Measurements from ENCODE around the gene FRAT2. TPM values are rescaled to one million over a fixed set of nuclear protein-coding genes. Genes with fewer than 3 reads are reported as not detected.

Gene FRAT2
- total and polyA plus RNA-seq, 4 experiments from 2014 or later, result 13.1 to 30.4 (median 22.1) TPM

DNA sequence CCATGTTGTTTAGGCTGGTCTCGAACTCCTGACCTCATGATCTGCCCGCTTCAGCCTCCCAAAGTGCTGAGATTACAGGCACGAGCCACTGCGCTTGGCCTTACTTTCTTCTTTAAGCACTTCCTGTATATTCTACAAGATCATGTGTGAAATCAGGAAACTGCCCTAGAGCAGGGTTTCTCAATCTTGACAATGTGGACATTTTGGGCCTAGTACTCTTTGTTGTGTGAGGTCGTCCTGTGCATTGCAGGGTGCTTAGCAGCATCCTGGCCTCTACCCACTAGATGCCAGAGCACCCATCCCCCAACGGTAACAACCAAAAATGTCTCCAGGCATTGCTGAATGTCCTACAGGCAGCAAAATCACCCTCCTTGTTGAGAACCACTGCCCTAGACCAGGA lies 41.9 kb upstream of the FRAT2 start:
- H3K27me3 Mint-ChIP-seq, result no peaks in the 10 kb centered on the region
- POLR2A ChIA-PET (ENCODE audit: partially characterized antibody), result no interaction called here
- H3K4me3 Mint-ChIP-seq, result no peak overlapping the region
- Histone ChIP-seq H3K36me3 (ENCODE audit: insufficient read depth, low read length) (peaks cover 6% of the 10 kb centered on the region), H3K9me3 (ENCODE audit: control insufficient read depth in 1 of 2, low read length in 2 of 2) (no peaks in the 10 kb centered on the region), H3K27ac (ENCODE audit: low read depth, low read length) (no peak overlapping the region), H3K4me3 (ENCODE audit: low read length in 2 of 2) (no peak overlapping the region), H3K4me1 (ENCODE audit: insufficient read depth, low read length) (no peaks in the 10 kb centered on the region), H3K27me3 (ENCODE audit: insufficient read depth, low read length) (no peaks in the 10 kb centered on the region)
- H3K4me1 Mint-ChIP-seq, result no peaks in the 10 kb centered on the region
- CTCF ChIA-PET (ENCODE audit: partially characterized antibody), result no interaction called here
- peak overlapping the region in 1 of 7 donors; percentile 64 for H3K27ac Mint-ChIP-seq
- peaks cover 33 to 53% of the 10 kb centered on the region in 2 donors for H3K36me3 Mint-ChIP-seq
- no peak for DNase-seq
- intact Hi-C loops (cut with micrococcal nuclease), result no loop called here
- H3K9me3 Mint-ChIP-seq, result no peaks in the 10 kb centered on the region

DNA sequence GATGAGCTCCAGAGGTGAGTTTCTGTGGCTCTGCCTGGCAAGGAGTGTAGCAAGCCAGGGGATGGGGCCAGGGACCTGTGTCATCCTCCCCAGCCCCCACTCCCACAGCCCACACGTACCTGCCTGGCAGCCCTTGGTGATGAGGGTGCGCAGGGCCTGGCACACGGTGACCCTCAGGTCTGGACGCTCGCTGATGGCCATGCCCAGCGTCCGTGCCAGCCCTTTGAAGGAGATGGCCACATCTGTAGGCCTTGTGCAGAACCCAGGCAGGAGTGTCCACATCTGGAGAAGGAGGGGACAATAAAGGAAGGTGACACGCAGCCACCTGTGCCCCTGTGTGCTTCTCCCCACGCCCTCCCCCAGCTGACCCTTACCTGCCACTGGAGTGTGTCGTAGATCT lies 38.9 kb upstream of the FRAT2 start:
- intact Hi-C loops (cut with micrococcal nuclease), result no loop called here
- ChIA-PET CTCF (ENCODE audit: partially characterized antibody) (interaction anchor here (2.3 kb wide), 1 partner anchor 95 kb away, joined by 8 read pairs; no protein-coding TSS in a partner anchor), POLR2A (ENCODE audit: partially characterized antibody) (no interaction called here)
- Mint-ChIP-seq H3K27ac (no peak overlapping the region), H3K27me3 (no peaks in the 10 kb centered on the region), H3K4me1 (no peaks in the 10 kb centered on the region), H3K4me3 (no peak overlapping the region), H3K9me3 (no peaks in the 10 kb centered on the region), H3K36me3 (peaks cover 37 to 57% of the 10 kb centered on the region in 2 donors)
- no peak overlapping the region for H3K27ac ChIP-seq (ENCODE audit: low read depth, low read length)
- H3K27me3 ChIP-seq (ENCODE audit: insufficient read depth, low read length), result no peaks in the 10 kb centered on the region
- no peak for DNase-seq
- peaks cover 6% of the 10 kb centered on the region for H3K36me3 ChIP-seq (ENCODE audit: insufficient read depth, low read length)
- H3K4me3 ChIP-seq (ENCODE audit: low read length in 2 of 2), result no peak overlapping the region
- no peaks in the 10 kb centered on the region for H3K4me1 ChIP-seq (ENCODE audit: insufficient read depth, low read length)
- H3K9me3 ChIP-seq (ENCODE audit: control insufficient read depth in 1 of 2, low read length in 2 of 2), result no peaks in the 10 kb centered on the region

DNA sequence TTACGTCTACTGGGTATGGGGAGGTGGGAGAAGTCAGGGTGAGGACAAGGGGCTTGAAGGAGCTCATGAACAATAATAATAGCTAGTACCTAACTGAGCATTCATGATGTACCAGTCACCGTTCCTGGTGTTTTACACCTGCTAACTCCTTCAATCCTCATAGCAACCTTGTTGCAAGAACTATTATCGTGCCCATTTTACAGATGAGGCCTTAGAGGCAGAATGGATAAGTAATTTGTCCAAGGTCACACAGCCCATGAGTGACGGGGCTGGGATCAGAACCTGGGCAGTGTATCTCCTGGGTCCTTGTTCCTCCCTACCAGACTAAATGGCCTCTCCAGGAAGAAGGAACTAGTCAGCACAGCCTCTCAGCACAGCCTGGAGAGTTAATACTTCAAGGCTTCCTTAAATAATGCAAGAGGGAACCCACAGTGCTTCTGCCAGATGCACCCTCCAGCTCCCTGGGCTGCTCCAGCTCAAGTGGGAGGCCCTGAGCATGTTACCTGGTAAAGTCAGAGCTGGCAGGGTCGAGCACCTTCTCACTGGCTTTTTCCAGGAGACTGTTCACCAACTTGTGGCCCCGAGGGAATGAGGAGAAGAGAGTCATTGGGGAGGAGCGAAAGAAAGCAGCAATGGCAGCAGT lies 37.8 kb upstream of the FRAT2 start:
- Histone ChIP-seq H3K4me3 (ENCODE audit: low read length in 2 of 2) (no peak overlapping the region), H3K27me3 (ENCODE audit: insufficient read depth, low read length) (no peaks in the 10 kb centered on the region), H3K27ac (ENCODE audit: low read depth, low read length) (no peak overlapping the region), H3K9me3 (ENCODE audit: control insufficient read depth in 1 of 2, low read length in 2 of 2) (no peaks in the 10 kb centered on the region), H3K4me1 (ENCODE audit: insufficient read depth, low read length) (no peaks in the 10 kb centered on the region), H3K36me3 (ENCODE audit: insufficient read depth, low read length) (peaks cover 6% of the 10 kb centered on the region)
- no peak for DNase-seq
- Mint-ChIP-seq H3K4me1 (no peaks in the 10 kb centered on the region), H3K36me3 (peaks cover 35 to 52% of the 10 kb centered on the region in 2 donors), H3K4me3 (no peak overlapping the region), H3K9me3 (no peaks in the 10 kb centered on the region), H3K27me3 (no peaks in the 10 kb centered on the region), H3K27ac (peak overlapping the region in 1 of 7 donors; percentile 19)
- ChIA-PET POLR2A (ENCODE audit: partially characterized antibody) (no interaction called here), CTCF (ENCODE audit: partially characterized antibody) (interaction anchor here (1.4 to 2.3 kb wide), 2 partner anchors 17 to 94 kb away, joined by 3 to 8 read pairs; no protein-coding TSS in a partner anchor)
- intact Hi-C loops (cut with micrococcal nuclease), result no loop called here

DNA sequence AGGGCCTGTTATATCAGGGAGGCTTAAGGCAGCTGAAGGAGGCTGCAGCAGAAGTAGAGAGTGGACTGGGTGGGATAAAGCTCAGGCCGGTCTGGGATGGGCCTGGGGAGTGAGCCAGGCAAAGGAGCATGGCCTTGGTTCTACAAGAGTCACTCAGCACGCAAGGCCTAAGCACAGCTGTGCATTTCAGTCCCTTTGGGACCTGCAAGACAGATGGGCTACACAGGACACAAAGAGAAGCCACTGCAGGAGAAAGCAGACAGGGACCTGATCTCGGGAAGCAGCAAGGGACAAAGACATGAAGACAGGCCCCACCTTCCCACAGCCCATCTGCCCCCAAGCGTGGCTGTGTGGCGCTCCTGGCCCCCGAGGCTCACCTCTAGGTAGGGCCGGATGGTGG lies 37.2 kb upstream of the FRAT2 start:
- no peaks in the 10 kb centered on the region for H3K9me3 ChIP-seq (ENCODE audit: control insufficient read depth in 1 of 2, low read length in 2 of 2)
- no peaks in the 10 kb centered on the region for H3K4me1 Mint-ChIP-seq
- ChIA-PET CTCF (ENCODE audit: partially characterized antibody) (interaction anchor here (1.4 to 2.3 kb wide), 2 partner anchors 16 to 93 kb away, joined by 3 to 8 read pairs; no protein-coding TSS in a partner anchor), POLR2A (ENCODE audit: partially characterized antibody) (no interaction called here)
- no peaks in the 10 kb centered on the region for H3K27me3 Mint-ChIP-seq
- H3K27ac Mint-ChIP-seq, result peak overlapping the region in 1 of 7 donors; percentile 84
- DNase-seq, result no peak
- H3K4me3 Mint-ChIP-seq, result no peak overlapping the region
- intact Hi-C loops (cut with micrococcal nuclease), result no loop called here
- no peak overlapping the region for H3K4me3 ChIP-seq (ENCODE audit: low read length in 2 of 2)
- no peaks in the 10 kb centered on the region for H3K4me1 ChIP-seq (ENCODE audit: insufficient read depth, low read length)
- H3K36me3 ChIP-seq (ENCODE audit: insufficient read depth, low read length), result peaks cover 6% of the 10 kb centered on the region
- no peaks in the 10 kb centered on the region for H3K27me3 ChIP-seq (ENCODE audit: insufficient read depth, low read length)
- H3K27ac ChIP-seq (ENCODE audit: low read depth, low read length), result no peak overlapping the region
- no peaks in the 10 kb centered on the region for H3K9me3 Mint-ChIP-seq
- peaks cover 38 to 57% of the 10 kb centered on the region in 2 donors for H3K36me3 Mint-ChIP-seq

DNA sequence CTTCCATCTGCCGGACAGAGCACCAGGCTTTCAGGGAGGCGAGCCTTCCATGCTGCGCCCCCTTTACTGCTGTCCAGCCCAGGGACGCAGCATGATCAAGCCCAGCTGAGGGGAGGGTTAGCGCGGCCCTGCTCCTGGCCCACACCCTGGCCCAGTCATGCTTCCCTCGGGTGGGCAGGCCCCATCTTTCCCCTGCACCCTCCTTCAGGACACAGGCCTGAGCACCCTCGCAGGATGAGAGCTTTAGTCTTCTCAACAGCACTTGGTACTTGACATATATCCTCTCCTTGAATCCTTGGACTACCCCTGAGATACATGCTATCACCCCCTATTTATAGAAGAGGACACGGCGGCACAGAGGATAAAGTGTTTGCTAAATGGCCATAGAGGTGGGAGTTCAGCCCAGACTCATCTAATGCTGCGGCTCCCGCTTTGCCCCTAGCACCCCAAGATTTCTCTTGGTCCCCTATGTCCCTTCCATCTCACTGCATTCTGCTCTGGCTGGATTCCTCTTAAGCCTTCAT lies 32.7 kb upstream of the FRAT2 start:
- Mint-ChIP-seq H3K27me3 (no peaks in the 10 kb centered on the region), H3K27ac (peak overlapping the region in 1 of 7 donors; percentile 18), H3K9me3 (no peaks in the 10 kb centered on the region), H3K36me3 (peaks cover 34 to 73% of the 10 kb centered on the region in 2 donors), H3K4me3 (no peak overlapping the region), H3K4me1 (no peaks in the 10 kb centered on the region)
- no peaks in the 10 kb centered on the region for H3K27me3 ChIP-seq (ENCODE audit: insufficient read depth, low read length)
- ChIA-PET POLR2A (ENCODE audit: partially characterized antibody) (no interaction called here), CTCF (ENCODE audit: partially characterized antibody) (interaction anchor here (0.9 kb wide), 1 partner anchor 9 kb away, joined by 3 read pairs; no protein-coding TSS in a partner anchor)
- no peak overlapping the region for H3K27ac ChIP-seq (ENCODE audit: low read depth, low read length)
- no peak for DNase-seq
- peaks cover 9% of the 10 kb centered on the region for H3K36me3 ChIP-seq (ENCODE audit: insufficient read depth, low read length)
- no peaks in the 10 kb centered on the region for H3K9me3 ChIP-seq (ENCODE audit: control insufficient read depth in 1 of 2, low read length in 2 of 2)
- intact Hi-C loops (cut with micrococcal nuclease), result no loop called here
- no peaks in the 10 kb centered on the region for H3K4me1 ChIP-seq (ENCODE audit: insufficient read depth, low read length)
- H3K4me3 ChIP-seq (ENCODE audit: low read length in 2 of 2), result no peak overlapping the region

DNA sequence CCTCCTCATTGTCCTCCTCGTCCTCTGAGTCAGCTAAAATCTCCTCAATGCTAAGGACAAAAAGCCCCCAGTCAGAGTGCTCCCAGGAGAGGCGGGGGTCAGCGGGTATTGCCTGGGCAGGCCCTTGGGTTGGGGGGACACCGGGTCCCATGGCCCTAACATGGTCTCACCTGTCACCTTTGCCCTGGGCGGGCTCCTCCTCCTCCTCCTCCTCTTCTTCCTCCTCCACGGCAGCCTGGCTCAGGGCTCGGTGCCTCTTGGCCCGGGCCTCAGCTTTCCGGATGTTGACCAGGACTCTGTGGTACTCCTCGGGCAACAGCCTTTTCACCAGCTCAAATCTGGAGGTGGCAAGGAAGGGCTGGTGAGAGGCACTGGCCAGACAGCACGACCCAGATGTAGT lies 32.0 kb upstream of the FRAT2 start:
- intact Hi-C loops (cut with micrococcal nuclease), result no loop called here
- DNase-seq, result no peak
- Histone ChIP-seq H3K36me3 (ENCODE audit: insufficient read depth, low read length) (peaks cover 6% of the 10 kb centered on the region), H3K27ac (ENCODE audit: low read depth, low read length) (no peak overlapping the region), H3K4me1 (ENCODE audit: insufficient read depth, low read length) (no peaks in the 10 kb centered on the region), H3K27me3 (ENCODE audit: insufficient read depth, low read length) (no peaks in the 10 kb centered on the region), H3K9me3 (ENCODE audit: control insufficient read depth in 1 of 2, low read length in 2 of 2) (no peaks in the 10 kb centered on the region), H3K4me3 (ENCODE audit: low read length in 2 of 2) (no peak overlapping the region)
- H3K36me3 Mint-ChIP-seq, result peaks cover 28 to 67% of the 10 kb centered on the region in 2 donors
- ChIA-PET CTCF (ENCODE audit: partially characterized antibody) (interaction anchor here (0.9 to 2.4 kb wide), 2 partner anchors 9 to 88 kb away, joined by 3 to 8 read pairs; no protein-coding TSS in a partner anchor), POLR2A (ENCODE audit: partially characterized antibody) (no interaction called here)
- no peaks in the 10 kb centered on the region for H3K9me3 Mint-ChIP-seq
- H3K27me3 Mint-ChIP-seq, result no peaks in the 10 kb centered on the region
- H3K4me3 Mint-ChIP-seq, result no peak overlapping the region
- H3K4me1 Mint-ChIP-seq, result no peaks in the 10 kb centered on the region
- no peak overlapping the region for H3K27ac Mint-ChIP-seq

DNA sequence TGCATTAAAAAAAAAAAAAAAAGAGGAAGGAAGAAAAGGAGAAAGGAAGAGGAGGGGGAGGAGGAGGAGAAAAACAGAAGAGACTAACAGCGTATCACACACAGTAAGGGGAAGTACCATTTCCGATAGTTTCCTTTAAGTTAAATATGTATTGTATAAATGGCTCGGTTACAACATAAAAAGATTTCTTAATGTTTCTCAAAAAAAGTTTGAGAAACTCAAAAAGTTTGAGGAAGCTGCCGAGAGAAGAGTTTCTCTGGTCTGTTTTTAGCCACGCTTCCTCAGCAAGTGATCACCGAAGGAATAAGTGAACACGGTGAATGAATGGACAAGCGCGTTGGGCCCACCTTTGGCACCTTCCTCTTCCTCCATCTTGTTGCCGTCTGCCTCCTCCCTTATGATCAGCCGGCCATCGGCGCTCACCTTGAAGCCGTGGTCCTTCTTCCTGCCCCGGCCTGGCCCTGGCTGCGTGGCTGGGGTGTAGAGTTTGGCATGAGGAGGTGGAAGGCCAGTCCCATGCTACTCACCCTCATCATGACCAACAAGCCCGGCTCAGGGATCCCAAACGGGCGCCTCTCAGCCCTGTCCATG lies 31.3 kb upstream of the FRAT2 start:
- CTCF ChIA-PET (ENCODE audit: partially characterized antibody), result interaction anchor here (0.7 to 2.4 kb wide), 3 partner anchors 10 to 1137 kb away, joined by 4 to 8 read pairs (median 5); no protein-coding TSS in a partner anchor
- Mint-ChIP-seq H3K9me3 (no peaks in the 10 kb centered on the region), H3K4me1 (no peaks in the 10 kb centered on the region), H3K4me3 (no peak overlapping the region), H3K36me3 (peaks cover 24 to 65% of the 10 kb centered on the region in 2 donors), H3K27ac (peak overlapping the region in 1 of 7 donors; percentile 19), H3K27me3 (no peaks in the 10 kb centered on the region)
- no peak for DNase-seq
- Histone ChIP-seq H3K4me1 (ENCODE audit: insufficient read depth, low read length) (no peaks in the 10 kb centered on the region), H3K27ac (ENCODE audit: low read depth, low read length) (no peak overlapping the region), H3K27me3 (ENCODE audit: insufficient read depth, low read length) (no peaks in the 10 kb centered on the region), H3K9me3 (ENCODE audit: control insufficient read depth in 1 of 2, low read length in 2 of 2) (no peaks in the 10 kb centered on the region), H3K36me3 (ENCODE audit: insufficient read depth, low read length) (peaks cover 6% of the 10 kb centered on the region), H3K4me3 (ENCODE audit: low read length in 2 of 2) (no peak overlapping the region)
- POLR2A ChIA-PET (ENCODE audit: partially characterized antibody), result no interaction called here
- intact Hi-C loops (cut with micrococcal nuclease), result no loop called here
